GM19463 (cell line): ENCODE measurements around the gene GPR85.
"Not testable (repeated sequence)": the region's sequence is repeated elsewhere in the genome, so short reads cannot be mapped to it uniquely, and the experiment has no call there.

Experiments
- ATAC-seq: cut with Tn5 transposase; IDR thresholded peaks from one replicate; pipeline ENCODE4 v1.9.1; 2021; ENCODE audit warnings: mild to moderate bottlenecking, moderate library complexity; ENCODE audit not compliant: unreplicated experiment

Gene GPR85

DNA sequence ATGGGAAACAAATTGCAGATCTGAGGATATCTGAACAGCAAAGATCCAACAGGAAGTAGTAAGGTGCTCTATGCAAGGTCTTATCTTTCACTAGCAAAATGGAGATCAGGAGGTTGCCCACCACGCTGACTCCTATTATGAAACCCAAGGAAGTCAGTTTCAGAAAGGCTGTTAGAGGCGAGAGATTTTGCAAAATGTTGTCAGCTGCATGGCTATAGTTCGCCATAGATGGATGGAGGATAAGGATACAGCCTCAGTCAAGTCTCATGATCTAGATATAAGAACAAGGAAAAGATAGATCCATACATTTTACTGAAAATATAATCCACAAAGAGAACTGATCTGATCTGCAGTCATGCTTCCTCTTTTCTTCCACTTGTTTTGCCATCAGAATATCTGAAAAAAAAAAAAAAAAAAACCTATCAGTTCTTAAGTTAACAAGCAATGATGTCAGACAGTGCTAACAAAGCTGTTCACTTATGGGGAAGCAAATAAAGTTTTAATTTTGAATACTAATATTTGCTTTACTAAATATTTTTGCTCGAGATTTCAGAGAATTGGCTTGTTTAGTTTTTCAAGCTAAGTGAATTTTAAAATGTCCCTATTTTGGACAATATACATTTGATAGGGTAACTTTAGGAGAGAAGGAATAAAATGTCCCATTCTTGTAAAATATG is 2.0 kb downstream of the GPR85 start:
- no peak for ATAC-seq

DNA sequence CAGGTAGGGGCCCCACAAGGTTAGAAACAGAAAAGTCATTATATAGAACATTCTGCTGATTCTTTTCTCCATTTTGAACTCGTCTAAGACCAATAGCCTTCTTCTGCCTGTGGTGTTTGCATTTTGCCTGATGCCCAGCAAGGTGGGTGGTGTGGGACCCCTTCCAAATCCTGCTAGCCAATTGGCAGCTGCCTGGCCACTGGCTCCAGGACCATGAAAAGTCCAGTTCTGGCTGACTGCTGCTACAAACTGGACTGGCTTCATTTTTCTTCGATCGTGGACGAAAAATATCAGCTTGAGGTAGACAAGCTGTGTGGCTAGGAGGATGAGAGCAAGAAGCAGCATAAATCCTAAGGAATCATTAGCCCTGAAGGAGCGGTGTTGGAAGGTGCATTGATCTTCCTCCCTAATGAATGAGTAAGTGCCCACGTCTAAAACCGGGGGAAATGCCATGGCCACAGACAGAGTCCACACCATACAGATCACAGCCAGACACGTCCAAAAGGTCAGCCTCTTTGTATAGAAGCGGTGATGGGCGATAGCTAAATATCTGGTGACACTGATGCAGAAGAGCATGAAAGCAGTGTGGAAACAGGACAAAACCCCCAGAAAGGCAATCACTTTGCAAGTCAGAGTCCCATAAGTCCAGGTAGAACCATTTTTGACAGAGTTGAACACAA is 2.7 kb downstream of the GPR85 start:
- ATAC-seq: no peak

DNA sequence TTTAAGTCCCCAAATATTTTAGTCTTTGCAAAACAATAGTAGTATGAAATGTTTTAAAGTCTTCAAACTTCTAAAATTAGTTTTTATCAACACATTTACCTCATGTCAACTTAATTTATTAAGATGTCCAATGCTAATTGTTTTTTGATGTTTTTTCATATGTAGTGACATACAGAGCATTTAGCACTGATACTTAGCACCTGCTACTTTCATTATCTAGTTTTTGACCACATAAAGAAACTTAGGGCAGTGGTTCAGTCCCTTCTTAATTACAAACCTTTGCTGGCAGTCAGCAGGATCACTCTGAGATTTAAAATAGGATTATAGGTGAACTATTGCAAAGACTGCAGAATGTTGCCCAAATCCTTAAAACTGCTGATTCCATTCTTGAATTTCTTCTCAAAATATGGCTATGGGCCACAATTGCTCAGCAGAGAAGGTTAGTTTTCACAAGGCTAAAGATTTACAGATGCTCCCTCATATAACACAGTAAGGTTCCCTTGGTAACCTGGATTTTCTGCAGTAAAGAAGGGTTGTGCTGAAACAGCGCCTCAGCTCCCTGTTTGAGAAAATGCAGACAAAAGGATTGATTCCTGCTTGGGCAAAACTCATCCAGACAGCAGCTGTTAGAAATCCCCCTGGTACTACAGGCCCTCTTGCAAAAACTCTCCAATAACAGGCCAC is 3.4 kb downstream of the GPR85 start:
- ATAC-seq: peak; percentile 49

DNA sequence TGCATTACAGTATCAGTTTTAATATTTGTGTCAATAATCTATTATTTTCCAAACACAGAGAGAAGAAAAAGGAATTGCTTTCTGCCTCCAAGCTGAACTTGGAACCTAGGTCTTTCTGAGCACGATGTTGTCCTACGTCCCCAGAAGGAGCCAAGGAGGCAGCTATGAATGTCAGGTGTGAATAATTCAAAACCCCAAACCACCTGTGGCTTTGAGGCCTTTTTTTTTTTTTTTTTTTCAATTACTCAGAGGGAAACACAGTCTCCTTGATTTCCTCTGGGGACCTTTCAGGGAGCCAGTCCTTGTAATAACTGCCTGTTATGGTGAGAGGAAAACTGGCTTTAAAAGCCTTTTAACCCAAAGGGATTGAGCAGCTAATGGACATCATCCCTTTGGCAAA is 8.3 kb downstream of the GPR85 start:
- no peak for ATAC-seq

DNA sequence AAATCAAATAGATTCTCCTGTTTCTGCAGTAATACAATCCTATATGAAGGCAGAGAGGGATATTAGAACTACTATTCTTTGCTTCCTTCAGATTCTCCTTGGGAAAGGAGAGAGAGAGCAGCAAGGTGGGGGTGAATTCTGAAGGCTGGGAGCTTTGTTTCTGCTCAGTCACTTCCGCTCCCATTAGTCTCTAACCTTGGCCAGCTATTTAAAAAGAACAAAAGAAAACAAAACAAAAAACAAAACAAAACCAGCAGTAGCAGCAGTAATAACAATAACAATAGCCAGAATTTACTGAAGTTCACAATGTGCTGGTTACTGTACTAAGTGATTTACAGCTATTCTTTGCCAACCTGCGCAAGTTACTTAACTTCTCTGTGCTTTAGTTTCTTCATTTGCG is 9.9 kb downstream of the GPR85 start:
- no peak for ATAC-seq

DNA sequence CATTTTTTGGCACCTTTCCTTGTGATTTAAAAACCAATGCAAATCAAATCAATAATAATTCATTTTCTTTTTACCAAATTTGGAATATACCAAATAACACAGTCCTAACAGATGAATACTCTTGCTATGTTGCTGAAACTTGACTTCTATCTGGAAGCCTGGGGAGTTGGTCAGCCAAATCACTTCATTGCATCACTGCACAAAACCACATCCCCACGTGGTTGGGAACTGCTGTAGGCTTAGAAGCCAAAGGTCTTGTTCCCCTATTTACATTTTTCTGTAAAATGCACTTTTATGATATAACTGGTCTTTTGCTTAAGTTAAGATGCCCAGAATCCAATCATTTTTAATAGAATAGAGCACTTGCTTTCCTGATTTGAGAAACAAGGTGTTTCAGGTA is 15.2 kb downstream of the GPR85 start:
- peak; percentile 57 for ATAC-seq

DNA sequence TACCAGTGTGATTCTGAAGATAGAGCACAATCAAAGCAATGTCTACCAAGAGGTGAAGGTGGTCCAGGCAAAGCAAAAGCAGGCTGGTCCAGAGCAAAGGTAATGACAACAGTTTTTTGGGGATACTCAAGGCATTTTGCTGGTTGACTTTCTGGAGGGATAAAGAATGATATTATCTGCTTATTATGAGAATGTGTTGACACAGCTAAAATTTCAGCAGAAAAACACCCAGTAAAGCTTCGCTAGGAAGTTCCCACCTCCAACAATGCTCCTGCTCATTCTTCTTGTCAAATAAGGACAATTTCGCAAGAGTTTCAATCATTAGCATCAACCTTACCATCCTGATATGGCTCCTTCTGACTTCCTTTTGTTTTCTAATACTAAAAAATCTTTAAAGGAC is 24.1 kb downstream of the GPR85 start:
- no peak for ATAC-seq

DNA sequence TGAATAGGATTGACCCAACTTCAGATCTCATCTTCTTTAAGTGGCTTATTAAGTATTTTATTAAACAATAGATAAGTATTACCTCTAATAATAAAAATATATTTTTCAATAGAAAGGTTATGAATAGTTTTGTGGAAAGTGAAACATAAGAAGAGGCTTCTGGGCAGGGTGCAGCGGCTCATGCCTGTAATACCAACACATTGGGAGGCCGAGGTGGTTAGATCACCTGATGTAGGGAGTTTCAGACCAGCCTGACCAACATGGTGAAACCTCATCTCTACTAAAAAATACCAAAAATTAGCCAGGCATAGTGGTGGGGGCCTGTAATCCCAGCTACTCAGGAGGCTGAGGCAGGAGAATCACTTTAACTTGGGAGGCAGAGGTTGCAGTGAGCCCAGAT is 26.5 kb downstream of the GPR85 start:
- ATAC-seq: no peak

DNA sequence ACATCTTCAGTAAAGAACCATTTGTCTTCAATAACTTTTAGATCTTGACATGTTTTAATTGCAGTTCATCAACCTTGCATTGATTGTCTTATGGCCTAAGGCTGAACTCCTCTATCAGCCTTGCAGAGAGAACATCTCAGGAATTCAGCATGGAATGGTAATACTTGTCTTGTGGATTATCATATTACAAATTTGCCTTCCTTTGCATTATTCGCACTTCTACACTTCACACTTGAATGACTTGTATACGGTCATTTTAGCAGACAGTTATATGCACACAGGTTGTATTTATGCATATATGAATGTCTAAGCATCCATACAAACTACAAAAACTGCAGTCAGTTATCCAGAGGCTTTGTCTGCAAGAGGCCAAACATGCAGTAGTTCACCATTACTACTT is 31.7 kb downstream of the GPR85 start:
- ATAC-seq: no peak

DNA sequence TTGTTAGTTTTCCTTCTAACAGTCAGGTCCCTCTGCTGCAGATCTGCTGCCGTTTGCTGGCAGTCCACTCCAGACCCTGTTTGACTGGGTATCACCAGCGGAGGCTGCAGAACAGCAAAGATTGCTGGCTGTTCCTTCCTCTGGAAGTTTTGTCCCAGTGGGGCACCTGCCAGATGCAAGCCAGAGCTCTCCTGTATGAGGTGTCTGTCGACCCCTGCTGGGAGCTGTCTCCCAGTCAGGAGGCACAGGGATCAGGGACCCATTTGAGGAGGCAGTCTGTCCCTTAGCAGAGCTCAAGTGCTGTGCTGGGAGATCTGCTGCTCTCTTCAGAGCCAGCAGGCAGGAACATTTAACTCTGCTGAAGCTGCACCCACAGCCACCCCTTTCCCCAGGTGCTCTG is 32.4 kb downstream of the GPR85 start:
- not testable (repeated sequence) for ATAC-seq

DNA sequence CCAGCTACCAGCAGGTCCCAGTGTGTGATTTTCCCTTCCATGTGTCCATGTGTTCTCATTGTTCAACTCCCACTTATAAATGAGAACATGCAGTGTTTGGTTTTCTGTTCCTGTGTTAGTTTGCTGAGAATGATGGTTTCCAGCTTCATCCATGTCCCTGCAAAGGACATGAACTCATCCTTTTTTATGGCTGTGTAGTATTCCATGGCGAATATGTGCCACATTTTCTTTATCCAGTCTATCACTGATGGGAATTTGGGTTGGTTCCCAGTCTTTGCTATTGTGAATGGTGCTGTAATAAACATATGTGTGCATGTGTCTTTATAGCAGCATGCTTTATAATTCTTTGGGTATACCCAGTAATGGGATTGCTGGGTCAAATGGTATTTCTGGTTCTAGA is 37.4 kb downstream of the GPR85 start:
- not testable (repeated sequence) for ATAC-seq

DNA sequence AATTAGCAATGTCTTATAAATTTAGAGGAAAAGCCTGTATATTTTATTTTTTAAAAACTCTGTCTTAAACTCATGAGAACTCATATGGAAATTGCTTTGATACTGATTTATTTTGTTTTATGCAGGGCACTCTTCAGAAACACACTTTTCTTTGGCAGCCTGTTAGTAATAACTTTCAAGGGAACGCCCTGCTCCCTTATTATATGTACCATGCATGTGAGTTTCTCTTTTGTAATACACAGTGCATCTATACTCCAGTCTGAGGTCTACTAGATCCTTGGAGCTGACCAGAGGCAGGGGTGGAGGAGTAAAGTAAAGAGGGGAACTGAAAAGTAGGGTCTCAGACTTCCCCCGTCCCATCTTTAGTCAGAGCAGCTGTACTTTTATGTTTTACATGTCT is 40.2 kb downstream of the GPR85 start:
- no peak for ATAC-seq

DNA sequence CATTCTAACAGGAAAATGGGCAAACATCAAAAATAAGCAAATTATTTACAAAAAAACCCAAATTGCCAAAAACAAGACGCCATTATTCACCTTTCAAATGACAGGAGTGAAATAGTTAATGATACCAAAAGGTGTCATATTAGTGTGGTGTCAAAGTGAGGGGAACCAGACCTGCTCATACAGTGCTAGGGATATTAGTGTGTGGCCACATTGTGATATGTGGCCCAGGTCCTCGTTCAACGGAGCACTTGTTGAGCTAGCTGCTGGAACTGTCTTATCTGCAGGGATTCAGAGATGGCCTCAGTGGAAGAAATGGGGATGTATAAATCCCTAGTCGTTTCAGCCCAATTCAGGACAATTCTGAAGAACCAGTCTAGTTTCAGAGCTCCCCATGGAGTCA is 41.2 kb downstream of the GPR85 start:
- ATAC-seq: no peak

DNA sequence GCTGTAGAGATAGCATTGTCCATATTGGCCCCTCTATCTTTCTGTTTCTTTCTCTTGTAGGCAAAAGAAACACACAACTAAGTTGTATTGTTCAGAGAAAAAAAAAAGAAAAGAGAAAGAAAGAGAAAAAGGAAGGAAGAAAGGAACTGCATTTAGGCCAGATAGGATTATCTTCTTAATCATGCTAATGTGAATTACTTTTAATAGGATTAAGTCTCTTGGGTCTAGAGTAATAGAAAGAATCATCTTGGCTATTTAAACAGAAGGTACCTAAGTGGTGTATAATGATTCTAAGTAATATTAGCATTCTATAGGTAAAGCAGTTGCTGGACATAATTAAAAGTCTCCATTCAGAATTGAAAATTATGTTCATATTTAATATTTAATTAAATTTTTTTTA is 42.2 kb downstream of the GPR85 start:
- ATAC-seq: no peak

DNA sequence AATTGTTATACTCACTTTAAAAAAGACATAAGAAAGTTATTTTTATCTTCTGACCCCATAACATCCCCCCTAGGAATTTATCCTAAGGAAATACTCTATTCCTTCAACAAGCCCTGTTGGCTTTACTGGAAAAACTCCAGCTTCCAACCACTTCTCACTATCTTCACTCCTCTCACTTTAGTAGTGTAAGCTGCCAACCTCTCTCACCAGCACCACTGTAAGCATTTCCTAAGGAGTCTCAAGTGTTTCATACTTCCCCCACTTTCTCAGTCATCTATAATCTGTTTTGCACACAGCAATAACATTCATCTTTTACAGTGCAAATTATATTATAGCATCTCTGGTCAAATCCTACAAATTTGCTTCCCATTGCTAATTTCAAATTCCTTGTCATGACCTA is 45.8 kb downstream of the GPR85 start:
- no peak for ATAC-seq

DNA sequence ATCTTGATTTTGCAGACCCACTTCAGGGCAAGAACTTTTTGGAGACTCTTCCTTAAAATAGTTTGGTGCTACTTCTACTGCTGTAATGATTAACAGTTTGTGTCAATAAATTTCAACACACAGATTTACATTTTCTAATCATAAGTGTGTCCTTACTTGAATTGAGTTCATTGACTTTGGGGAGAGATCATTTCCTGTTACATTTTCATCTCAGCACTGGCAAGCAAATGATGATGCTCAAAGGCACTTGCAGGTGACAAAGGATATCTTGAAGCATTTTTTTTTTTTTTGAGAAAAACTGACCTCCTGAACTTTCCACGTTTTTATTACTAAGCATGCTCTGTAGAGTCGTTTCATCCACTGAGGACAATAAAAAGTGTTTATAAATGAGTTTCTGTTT is 52.7 kb downstream of the GPR85 start:
- ATAC-seq: no peak
